ENCODE results near the gene CEPT1. TPM values are rescaled to one million over a fixed set of nuclear protein-coding genes. Genes with fewer than 3 reads are reported as not detected.

Gene CEPT1
- total and polyA plus RNA-seq, 2 experiments from 2014 or later, result 22.3 to 51.7 TPM

DNA sequence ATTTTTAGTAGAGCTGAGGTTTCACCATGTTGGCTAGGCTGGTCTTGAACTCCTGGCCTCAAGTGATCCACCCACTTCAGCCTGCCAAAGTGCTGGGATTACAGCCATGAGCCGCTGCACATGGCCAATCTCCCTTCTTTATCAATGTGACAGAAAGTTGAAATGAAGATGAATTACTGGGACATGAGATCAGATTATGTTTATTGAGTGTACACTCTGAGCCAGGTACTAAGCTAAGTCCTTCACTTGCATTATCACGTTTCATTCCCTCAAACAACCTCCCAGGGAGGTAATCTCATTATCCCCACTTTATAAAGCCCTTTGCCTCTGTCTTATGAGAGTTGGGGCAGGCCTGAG, 81.2 kb downstream of the CEPT1 start:
- no peak overlapping the region for H3K27ac ChIP-seq
- 55% methylated on average over 2 of the region's 2 CpGs for WGBS (ENCODE audit: low lambda C conversion rate, missing lambda C conversion rate)

DNA sequence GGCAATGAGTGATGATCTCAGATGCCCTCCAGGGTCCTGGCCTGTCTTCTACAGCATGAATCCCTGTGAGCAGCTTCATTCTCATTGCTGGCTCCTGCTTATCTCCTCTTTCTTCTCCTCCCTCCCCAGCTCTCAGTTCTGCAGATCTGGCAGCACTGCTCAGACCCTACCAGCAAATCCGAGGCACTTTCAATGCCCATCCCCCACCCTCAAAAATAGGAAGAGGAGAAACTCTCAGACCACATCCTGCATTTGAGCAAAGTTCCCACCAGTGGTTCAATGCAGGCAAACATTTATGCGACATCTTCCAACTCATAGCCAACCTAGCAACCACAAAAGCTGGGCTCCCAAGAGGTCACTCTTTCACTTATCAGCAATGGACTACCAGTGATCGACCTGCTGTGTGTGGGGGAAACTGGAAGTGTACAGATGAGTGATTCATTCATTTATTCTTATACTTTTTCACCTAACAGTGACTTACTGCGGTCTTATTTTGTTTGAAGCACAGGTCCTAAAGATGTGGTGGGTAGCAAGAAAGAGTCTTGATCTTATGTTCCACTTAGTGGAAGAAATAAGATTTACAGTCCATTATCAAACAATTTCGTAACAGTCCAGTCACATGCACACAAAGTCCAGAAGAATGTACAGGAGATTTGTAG, 81.7 kb downstream of the CEPT1 start:
- no peak overlapping the region for H3K4me3 ChIP-seq
- TF ChIP-seq, protein P1, sequence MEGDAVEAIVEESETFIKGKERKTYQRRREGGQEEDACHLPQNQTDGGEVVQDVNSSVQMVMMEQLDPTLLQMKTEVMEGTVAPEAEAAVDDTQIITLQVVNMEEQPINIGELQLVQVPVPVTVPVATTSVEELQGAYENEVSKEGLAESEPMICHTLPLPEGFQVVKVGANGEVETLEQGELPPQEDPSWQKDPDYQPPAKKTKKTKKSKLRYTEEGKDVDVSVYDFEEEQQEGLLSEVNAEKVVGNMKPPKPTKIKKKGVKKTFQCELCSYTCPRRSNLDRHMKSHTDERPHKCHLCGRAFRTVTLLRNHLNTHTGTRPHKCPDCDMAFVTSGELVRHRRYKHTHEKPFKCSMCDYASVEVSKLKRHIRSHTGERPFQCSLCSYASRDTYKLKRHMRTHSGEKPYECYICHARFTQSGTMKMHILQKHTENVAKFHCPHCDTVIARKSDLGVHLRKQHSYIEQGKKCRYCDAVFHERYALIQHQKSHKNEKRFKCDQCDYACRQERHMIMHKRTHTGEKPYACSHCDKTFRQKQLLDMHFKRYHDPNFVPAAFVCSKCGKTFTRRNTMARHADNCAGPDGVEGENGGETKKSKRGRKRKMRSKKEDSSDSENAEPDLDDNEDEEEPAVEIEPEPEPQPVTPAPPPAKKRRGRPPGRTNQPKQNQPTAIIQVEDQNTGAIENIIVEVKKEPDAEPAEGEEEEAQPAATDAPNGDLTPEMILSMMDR (IDR thresholded peaks at IDR 0.05; ENCODE audit: poor library complexity), result no peak
- no peak for TF ChIP-seq EZH2 (IDR thresholded peaks at IDR 0.05; ENCODE audit: borderline replicate concordance)
- TF ChIP-seq EZH2phosphoT487 (IDR thresholded peaks at IDR 0.05; ENCODE audit: low read depth, severe bottlenecking, unreplicated experiment), result no peak
- no peaks in the 10 kb centered on the region for H4K20me1 ChIP-seq (ENCODE audit: insufficient read depth, poor library complexity, severe bottlenecking)
- WGBS (ENCODE audit: low lambda C conversion rate, missing lambda C conversion rate), result 61% methylated on average over 5 of the region's 5 CpGs
- H3K9me2 ChIP-seq (replicated peaks; ENCODE audit: insufficient read depth), result no peaks in the 10 kb centered on the region
- H3K79me2 ChIP-seq, result no peaks in the 10 kb centered on the region
- no peaks in the 10 kb centered on the region for H3K9me3 ChIP-seq (ENCODE audit: low read depth)
- no peak overlapping the region for H3K27ac ChIP-seq
- DNase-seq (ENCODE audit: low spot score), result no peak
- H3K4me2 ChIP-seq, result no peak overlapping the region
- no peaks in the 10 kb centered on the region for H3K36me3 ChIP-seq (replicated peaks; ENCODE audit: insufficient read depth, low read depth)
- H2AFZ ChIP-seq, result no peak overlapping the region
- H3K27me3 ChIP-seq, result no peaks in the 10 kb centered on the region
- H3K4me1 ChIP-seq (ENCODE audit: insufficient read depth), result peaks cover 18% of the 10 kb centered on the region

More for the DNA sequence above, 81.2 kb downstream of the CEPT1 start:
- H4K20me1 ChIP-seq (ENCODE audit: insufficient read depth, poor library complexity, severe bottlenecking), result no peaks in the 10 kb centered on the region
- H2AFZ ChIP-seq, result no peak overlapping the region
- H3K79me2 ChIP-seq, result no peaks in the 10 kb centered on the region
- H3K4me2 ChIP-seq, result no peak overlapping the region
- no peaks in the 10 kb centered on the region for H3K27me3 ChIP-seq
- no peak for DNase-seq (ENCODE audit: low spot score)
- TF ChIP-seq EZH2phosphoT487 (IDR thresholded peaks at IDR 0.05; ENCODE audit: low read depth, severe bottlenecking, unreplicated experiment) (no peak), EZH2 (IDR thresholded peaks at IDR 0.05; ENCODE audit: borderline replicate concordance) (no peak)
- TF ChIP-seq, protein P1 (IDR thresholded peaks at IDR 0.05; ENCODE audit: poor library complexity), result no peak
- no peaks in the 10 kb centered on the region for H3K36me3 ChIP-seq (replicated peaks; ENCODE audit: insufficient read depth, low read depth)
- no peaks in the 10 kb centered on the region for H3K9me2 ChIP-seq (replicated peaks; ENCODE audit: insufficient read depth)
- H3K9me3 ChIP-seq (ENCODE audit: low read depth), result no peaks in the 10 kb centered on the region
- H3K4me3 ChIP-seq, result no peak overlapping the region
- peaks cover 18% of the 10 kb centered on the region for H3K4me1 ChIP-seq (ENCODE audit: insufficient read depth)

GRCh38 chr1:111222308-111223125, 82.5 kb downstream of the CEPT1 start:
- DNase-seq (ENCODE audit: low spot score), result peak; percentile 85
- no peaks in the 10 kb centered on the region for H3K9me3 ChIP-seq (ENCODE audit: low read depth)
- peaks cover 18% of the 10 kb centered on the region for H3K4me1 ChIP-seq (ENCODE audit: insufficient read depth)
- H3K4me3 ChIP-seq, result no peak overlapping the region
- no peaks in the 10 kb centered on the region for H3K36me3 ChIP-seq (replicated peaks; ENCODE audit: insufficient read depth, low read depth)
- H2AFZ ChIP-seq, result no peak overlapping the region
- H4K20me1 ChIP-seq (ENCODE audit: insufficient read depth, poor library complexity, severe bottlenecking), result no peaks in the 10 kb centered on the region
- no peak overlapping the region for H3K27ac ChIP-seq
- H3K27me3 ChIP-seq, result no peaks in the 10 kb centered on the region
- H3K79me2 ChIP-seq, result no peaks in the 10 kb centered on the region
- no peak overlapping the region for H3K4me2 ChIP-seq
- no peaks in the 10 kb centered on the region for H3K9me2 ChIP-seq (replicated peaks; ENCODE audit: insufficient read depth)
- 30% methylated on average over 10 of the region's 10 CpGs for WGBS (ENCODE audit: low lambda C conversion rate, missing lambda C conversion rate)
- no peak for TF ChIP-seq EZH2 (IDR thresholded peaks at IDR 0.05; ENCODE audit: borderline replicate concordance)
- TF ChIP-seq, protein P1 (IDR thresholded peaks at IDR 0.05; ENCODE audit: poor library complexity), result peak; percentile 82

All from hepatocyte (in vitro differentiated cells).